GM18517 (cell line): ENCODE results near the gene TRPC3.
A peak's percentile ranks its signal among the peaks of the same experiment; 100 is the strongest.

Experiments
- ATAC-seq: cut with Tn5 transposase; IDR thresholded peaks from one replicate; pipeline ENCODE4 v1.9.1; 2021; ENCODE audit warnings: mild to moderate bottlenecking, moderate library complexity; ENCODE audit not compliant: unreplicated experiment

TRPC3 gene

DNA sequence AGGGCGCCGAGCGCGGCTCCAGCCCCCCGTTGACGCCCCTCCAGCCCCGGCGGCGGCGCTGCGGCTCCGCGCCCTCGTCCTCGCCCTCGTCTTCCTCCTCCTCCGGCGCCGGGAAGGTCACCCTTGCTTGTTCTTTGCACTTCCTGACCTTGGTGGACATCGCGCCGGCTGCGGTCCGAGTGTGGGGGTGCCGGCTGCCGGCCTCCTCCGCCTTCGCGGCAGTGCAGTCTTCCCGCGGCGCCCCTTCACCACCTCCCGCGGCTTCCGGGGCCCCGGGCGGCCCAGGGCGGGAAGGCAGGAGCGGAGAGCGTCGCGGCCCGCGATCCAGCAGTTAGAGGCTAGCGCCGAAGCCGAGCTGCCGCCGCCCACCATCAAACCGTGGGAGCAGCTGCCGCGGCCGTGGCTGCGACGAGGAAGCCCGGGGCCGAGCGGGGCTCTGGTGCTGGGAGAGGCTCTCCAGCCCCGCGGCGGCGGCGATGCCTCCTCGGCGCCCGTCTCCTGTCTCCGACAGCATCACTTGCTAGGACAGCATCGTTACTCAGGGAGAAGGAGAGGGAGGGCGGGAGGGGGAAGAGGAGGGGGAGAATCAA lies at the start of gene TRPC3:
Gene TRPC3, minus strand, starts transcription at position 540 of the 590 bp plus-strand sequence. Its CDS starts 380 bp downstream, at position 160.
- peak; percentile 25 for ATAC-seq

DNA sequence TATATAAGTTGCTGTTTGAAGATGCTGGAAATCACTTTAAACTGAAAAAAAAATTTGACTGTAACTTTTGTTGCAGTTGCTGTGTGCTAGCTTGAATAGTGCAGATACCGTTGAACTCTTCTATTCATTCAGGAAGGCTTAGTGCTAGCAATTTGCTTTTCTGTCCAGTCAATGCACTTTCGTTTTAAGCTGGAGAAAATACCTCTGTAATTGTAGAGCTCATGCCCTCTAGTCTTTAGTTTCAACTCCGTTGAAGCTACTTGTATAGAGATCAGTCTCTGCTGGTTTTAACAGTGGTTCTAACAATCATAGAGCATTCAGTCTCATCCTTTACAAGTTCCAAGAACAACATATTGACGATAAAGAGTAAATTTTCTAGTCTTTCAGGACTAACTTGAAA lies 49.0 kb upstream of the TRPC3 start:
- no peak for ATAC-seq

DNA sequence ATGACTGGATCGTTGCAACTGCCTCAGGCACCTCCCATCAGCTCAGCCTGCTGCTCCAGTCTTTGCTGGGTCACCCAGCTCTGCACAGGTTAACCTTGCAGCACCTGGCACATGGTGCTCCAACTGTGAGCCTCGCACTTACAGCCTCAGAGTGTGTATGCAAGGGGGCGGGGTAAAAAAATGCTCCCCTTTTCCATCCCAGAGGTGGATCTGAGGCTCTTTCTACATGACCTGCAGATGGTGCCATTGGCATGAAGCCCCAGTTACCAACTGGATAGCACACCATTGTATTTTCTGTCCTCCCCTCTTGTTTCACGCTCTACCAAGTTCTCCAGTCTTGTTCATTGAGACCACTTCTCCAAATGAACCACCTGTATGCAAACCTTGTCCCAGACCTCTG lies 46.2 kb upstream of the TRPC3 start:
- ATAC-seq, result no peak

DNA sequence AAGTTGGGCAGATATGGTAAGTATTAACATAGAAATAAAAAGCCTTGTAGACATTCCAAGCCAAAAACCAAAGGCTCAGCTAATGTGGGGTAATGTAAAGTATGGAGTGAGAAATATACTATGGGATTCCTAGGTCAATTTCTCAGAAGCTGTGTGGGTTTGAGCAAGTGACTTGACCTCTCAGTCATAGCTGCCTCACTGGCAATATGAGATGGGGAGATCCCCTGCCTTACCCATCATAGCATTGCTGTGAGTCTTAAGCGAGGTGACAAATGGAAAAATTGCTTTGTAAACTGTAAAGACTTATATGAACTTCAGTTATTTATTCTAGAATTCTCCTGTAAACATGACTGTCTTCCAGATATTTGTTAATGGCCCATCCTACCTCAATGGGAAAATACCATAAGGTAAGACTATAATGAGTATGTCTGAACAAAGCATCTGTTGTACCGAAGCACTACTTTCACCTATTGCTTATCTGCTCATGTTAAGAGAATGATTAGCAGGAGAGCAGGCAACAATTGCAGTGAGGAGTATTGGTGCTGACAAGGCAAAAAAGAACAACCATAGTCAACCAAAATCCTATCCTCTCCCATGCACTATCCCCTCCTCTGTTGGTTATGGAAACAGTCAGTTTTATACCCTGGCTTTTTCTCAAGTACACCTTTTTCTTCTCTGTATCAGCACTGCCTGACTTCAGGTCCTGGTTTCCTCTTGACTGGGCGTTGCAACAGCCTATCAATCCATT lies 44.1 kb upstream of the TRPC3 start:
- no peak for ATAC-seq

DNA sequence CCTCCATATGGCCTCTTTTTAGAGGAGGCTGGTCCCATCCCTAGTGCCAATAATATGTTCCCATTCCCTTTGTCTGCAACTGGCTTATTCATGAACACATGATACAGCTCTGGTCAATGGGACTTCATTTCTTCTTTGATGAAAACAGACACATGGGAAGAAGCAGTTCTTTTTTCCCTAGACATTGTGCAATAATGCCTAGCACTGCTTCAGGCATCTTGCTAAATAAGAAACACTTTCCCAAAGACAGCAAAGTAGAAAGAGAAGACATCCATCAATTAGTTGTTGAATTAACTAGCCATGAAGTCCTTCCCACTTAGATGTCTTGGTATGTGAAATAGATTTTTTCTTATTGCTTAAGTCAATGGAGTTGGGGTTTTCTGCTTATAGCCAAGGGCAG lies 40.1 kb upstream of the TRPC3 start:
- no peak for ATAC-seq

DNA sequence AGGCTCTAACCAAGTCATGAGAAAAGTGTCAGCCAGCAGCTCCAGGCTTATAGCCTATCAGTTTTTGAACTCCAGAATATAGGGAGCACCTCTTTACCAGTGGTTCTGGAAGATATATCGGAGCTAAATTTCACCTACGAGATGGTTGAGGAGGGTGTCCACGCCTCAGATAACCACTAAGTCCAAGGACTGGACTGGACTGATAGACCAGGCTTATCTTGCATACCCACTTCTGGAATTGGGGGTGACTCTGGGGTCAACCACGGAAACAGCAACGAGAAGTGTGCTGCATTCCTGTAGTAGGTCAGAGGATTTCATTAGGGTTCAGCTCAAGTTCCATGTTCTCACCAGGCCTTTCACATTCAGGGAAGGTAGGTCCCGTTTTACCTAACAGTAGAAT lies 38.6 kb upstream of the TRPC3 start:
- no peak for ATAC-seq

DNA sequence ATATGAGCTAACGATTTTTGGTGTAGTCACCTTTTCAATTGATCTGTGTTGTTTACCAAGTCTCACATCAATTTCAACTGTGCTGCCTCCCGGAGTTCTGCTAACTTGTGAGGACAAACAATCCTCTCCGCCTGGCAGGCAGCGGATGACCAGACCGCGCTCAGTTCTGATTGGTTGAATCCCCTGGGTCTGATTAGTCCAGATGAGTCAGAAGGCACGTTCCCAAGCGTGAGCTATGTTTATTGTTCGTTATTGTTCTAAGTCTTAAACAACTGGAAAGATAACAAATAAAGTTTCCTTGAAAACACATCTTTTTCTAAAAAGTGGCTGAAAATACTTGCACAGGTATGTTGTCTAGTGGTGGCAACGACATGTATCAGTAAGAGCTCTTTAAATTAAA lies 37.9 kb upstream of the TRPC3 start:
- ATAC-seq, result no peak

DNA sequence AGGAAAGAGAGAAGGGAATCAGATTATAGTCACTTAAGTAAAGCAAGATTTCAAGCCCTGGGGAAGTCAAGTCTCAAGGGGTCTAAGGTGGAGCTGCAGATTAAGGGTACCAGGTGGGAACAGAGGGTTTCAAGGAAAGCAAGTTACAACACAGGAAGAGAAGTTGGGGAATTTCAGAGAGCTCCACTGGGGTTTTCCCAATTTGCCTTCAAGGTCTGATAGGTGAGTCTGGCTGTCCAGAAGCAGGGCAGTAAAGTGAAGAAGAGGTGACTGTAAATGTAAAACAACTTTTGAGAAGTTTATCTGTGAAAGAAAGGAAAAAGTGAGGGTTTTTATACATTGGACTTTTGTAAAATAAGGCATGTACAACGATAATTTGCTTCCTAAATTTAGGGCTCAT lies 37.1 kb upstream of the TRPC3 start:
- no peak for ATAC-seq

DNA sequence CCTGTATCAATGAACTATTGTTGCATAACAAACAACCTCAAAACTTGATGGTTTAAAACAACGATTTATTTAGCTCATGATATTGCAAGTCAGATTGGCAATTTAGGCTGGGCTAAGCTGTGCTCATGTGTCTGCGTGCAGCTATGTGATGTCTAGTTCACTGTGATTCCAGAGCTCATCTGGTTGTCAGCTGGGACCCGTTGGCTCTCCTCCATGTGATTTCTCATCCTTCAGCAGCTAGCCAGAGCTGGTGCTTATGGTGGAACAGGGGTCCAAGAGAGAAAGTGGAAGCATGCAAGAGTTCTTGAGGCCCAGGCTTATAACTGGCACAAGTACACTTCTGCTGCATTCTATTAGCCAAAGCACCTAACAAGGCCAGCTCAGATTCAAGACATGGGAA lies 28.8 kb upstream of the TRPC3 start:
- ATAC-seq, result no peak

DNA sequence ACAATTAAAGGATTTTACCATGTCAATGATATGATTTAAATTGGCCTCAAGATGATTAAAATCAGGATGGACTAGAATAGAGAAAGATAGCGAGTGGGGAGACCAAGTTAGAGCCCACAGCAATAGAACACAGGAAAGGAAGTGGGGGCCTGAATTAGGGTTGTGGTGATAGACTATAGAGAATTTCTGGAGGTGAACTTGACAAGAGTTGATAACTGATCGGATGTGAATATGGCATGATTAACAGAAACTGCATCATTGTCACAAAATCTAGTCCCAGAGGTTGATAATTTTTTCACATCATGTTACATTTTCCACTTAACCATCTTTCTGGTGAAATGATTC lies 26.3 kb upstream of the TRPC3 start:
- ATAC-seq, result peak; percentile 43

DNA sequence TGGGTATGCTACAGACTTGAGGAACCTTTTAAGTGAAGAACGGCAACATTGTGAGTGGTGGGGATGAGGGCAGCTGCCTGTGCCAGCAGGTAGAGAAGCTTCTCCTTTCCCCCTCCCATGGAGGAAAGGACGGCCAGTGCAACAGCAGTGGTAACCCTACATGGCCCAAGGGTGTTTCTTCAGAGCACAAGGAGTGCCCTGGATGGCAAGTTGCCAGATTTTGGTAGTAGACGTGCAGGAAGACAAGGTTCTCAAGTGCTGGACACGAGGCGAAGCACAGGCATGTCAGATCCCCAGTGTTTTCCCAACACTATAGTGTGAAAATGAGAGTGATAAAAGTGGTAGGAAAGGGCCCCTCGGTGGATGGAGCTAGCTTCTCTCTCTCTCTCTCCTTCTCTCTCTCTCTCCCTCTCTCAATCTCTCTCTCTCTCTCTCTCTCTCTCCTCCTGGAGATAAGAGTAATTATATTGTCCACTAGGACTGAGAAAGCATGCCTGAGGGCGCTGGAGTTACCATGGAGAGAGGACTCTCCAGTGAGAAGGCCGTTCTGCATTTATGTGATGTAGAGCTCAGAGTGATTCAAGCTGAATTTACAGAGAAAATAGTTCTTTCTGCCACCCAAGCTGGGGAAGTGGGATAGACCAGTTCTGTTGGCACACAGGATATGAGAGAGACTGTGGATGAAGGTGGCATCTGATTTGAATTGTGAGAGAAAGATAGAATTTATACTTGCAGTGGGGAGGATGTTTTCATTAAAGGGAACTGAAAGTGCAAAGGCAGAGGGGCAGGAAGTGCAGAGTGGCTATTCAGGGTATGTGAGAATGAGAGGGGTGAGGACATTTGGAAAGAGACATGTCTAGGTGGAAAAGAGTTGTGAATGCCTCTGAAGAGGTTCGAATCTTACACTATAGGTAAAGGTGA lies 25.7 kb upstream of the TRPC3 start:
- peak; percentile 100 for ATAC-seq

DNA sequence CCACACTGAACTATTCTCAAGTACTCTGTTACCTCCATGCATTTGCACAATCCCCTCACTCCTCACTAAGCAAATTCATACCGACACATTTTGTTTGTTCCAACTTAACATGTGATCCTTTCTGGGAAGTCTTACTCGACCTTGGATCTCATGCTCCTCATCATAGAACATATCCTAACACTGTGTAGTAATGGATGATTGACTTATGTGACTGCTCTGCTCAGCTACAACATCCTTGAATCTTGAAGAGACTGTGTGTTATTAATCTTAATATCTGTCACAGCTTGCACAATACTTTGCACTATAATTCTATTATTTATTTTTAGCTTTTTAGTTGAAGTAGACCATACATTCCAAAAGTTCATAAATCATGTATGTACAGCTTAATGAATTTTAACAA lies 23.9 kb upstream of the TRPC3 start:
- no peak for ATAC-seq

DNA sequence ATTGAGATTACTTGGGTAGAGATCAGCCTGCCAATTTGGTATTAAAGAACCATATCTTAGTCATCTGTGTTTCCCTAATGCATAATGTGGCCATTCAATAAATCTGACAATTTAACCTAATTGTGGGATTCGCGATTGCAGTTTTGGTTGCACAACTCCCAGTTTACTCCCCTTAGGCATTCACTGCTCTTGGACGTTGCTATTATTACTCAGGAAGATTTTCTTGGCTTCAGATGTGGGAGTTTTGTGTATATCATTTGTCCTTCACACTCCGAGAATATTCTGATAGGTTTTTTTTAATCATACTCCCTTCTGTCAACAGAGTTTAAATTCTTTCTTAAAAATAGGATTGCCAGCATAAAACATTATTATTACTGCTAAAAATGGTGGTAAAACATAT lies 22.0 kb upstream of the TRPC3 start:
- ATAC-seq, result no peak

DNA sequence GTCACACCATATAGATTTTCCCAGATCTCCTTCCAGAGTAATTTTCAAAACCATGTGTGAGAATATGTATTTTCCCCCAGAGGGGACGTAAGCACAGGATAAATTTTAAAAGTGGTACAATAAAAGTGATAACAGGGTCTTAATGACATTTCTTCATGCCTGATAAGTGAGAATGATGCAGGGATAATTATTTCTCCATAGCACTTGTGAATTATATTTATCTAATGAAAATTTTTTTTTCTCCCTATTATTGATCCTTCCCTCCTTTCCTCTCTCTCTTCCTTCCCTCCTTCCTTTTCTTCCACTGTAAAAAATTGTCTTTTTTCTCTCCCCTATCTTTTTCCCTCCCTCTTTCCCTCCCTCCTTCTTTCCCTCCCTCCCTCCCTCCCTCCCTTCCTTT lies 17.0 kb upstream of the TRPC3 start:
- ATAC-seq, result no peak

DNA sequence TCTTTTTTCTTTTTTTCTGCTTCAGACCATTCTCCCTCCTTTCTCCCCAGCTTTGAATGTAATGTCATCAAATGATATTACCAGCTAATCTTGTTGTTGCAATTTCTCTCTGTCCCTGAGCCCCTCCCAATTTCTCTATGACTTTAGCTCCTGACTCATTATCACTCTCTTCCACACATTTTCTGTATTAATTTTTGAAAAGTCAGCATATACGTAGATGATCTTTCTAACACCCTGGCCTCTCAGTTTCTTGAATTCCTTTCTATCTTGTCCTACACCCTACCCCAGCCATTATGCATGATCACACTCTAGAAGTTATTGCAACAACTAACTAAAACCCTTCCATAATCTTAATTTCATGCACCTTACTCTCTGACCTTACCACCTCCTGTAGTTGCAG lies 13.1 kb upstream of the TRPC3 start:
- no peak for ATAC-seq

DNA sequence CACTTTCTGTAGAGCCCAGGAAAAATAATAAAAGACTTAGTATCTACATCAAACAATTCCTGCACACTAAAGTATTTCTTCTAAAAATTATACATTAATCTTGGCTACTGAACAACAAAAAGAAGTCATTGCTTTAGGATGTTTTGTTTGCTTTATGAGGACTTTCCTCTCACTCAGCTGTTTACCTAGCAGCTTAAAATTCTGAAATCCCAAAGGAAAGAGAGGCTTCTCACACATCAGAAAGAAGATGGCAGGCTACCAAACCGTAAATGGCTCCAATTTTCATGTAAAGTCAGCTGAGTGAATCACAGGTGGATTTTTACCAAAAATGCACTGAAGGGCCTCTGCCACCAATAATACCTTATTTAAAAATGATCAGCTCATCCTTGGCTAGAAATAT lies 9.0 kb upstream of the TRPC3 start:
- ATAC-seq, result no peak

DNA sequence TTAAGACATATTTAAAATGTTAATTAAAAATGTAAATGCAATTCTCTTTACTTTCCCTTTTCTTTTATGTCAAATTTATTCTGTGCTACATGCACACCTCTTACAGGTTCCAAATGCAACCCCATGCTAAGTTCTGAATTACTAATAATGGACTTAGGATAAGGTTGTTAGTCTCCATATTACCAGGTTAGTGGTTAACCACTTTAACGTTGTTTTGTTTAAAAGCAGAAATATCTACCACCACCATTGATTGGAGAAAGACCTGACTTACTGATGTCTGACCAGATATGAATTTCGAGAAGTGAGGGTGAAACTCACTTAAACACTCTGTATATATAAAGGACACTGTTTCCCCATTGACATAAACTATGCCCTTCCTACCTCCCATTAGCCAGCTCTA lies 6.9 kb upstream of the TRPC3 start:
- ATAC-seq, result no peak

DNA sequence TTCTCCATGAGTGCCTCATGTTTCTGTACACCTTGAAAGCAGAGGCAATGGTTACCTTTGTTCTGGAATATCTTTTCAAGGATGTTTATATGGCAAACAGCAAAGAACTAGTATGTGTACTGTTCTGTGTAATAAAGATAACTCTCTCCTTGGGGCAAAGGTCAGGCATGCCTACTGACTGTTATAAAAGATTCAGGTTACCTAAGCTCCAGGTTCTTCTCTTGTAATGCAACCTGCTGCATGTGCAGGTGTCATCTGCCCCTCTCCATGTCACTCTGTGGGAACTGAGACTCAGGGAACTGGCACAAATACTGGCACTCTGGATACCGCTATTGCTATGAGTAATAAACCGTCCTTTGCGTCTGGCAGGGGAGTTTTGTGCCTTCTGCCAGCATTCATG lies 5.4 kb upstream of the TRPC3 start:
- ATAC-seq, result no peak

DNA sequence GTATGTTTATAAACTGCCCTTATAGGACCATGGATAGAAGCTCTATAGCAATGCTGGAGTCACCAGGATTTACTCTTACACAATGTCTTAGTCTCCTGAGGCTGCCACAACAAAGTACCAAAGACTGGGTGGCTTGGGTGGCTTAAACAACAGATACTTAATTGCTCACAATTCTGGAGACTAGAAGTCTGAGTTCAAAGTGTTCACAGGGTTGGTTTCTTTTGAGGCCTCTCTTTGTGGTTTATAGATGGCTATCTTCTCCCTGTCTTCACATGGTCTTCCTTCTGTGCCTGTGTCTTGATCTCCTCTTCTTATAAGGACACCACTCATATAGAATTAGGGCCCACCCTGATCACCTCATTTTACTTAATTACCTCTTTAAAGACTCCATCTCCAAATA lies 2.0 kb upstream of the TRPC3 start:
- ATAC-seq, result no peak

DNA sequence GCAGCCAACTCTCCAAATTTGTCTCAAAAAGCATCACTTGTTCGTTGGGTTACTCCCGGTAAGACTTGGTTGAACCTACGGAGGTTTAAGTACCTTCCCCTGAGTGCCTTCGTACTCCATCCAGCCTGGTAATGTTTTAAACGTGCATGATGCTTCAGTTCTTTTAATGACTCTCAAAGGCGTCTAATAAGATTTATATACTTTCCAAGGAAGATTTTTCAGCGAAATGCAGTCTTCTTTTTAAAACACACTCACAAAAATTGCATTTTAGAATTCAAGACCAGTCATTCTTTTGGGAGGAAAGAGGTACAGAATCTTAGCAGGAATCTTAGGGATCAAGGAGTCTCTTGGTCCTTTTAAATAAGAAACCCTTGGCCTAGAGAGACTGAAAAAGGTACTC lies 430 bp upstream of the TRPC3 start:
- ATAC-seq, result no peak

DNA sequence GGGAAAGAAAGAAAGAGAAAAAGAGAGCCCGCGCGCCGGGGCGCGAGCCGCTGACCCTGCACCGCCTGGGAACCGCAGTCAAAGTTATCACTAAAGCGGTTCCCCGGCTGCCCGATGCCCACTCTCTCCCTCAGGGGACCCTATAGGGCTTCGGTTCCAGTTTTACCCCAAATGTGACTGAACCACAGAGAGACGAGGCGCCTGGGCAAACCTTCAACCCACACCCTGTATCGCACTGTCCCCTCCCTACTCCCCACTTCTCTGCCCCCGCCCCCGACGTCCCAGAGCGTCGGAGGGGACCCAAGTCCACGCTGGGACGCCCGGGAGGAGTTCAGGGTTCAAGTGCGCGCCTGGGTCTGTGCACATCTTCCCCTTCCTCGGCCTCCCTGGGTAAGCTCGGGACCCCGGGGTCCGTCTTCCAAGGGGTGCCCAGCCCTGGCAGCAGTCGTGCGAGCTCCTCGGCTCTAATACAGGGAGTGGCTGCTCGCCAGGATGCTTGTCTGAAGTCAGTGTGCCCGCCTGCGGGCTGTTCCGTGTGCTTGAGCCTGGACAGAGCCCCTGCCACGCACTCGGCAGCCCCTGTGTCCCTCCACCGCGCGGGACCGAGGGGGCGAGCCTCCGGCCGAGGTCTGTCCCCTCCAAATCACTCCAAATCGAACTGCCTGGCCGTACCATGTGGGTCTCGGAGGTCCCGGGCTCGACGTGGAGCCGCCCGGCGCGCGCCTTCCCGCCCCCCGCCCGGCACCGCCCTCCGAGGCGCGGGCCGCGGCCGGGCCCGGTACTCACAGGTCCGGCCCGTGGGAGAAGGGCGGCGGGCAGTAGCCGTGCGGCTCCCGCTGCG lies 960 bp downstream of the TRPC3 start:
- ATAC-seq, result peak; percentile 31
